GM12878 (cell line): ENCODE data around the gene INO80E. TPM values are rescaled to one million over a fixed set of nuclear protein-coding genes. Genes with fewer than 3 reads are reported as not detected.

Experiments used
- ATAC-seq: fragments of 200-7000 bp; cut with Tn5 transposase; 3 replicates; pipeline ENCODE4 v1.9.1; 2020; ENCODE audit warnings: mild to moderate bottlenecking, moderate library complexity
- BruUV-seq: library from RNA; stranded (reverse); fragments of 400-500 nt; replicated peaks from 2 replicates; lab custom pipeline; 2021; lab: Mats Ljungman, UMichigan
- CTCF ChIA-PET: fragments of 300-600 bp; sonication (Branson Sonifier 250); formaldehyde crosslinking; extraction: SDS; loops from one replicate; lab custom pipeline; 2021; ENCODE audit warnings: inconsistent platforms; lab: Yijun Ruan, JAX
- POLR2A ChIA-PET: fragments of 350-600 bp; formaldehyde crosslinking; extraction: SDS; loops from one replicate; lab custom pipeline; 2021; ENCODE audit warnings: inconsistent platforms; lab: Charles Lee
- RAD21 ChIA-PET: fragments of 300-600 bp; sonication (Branson Sonifier 250); formaldehyde crosslinking; loops from one replicate; lab custom pipeline; 2023; ENCODE audit warnings: antibody characterized with exemption; ENCODE audit not compliant: unreplicated experiment; lab: Charles Lee
- SMC1A ChIA-PET: fragments of 300-600 bp; sonication (Branson Sonifier 250); formaldehyde crosslinking; loops from one replicate; lab custom pipeline; 2023; ENCODE audit not compliant: unreplicated experiment, uncharacterized antibody; lab: Charles Lee
- DNase-seq: peaks from one replicate; pipeline ENCODE4 v3.0.0-alpha.2; 2011; ENCODE audit warnings: low read depth, low spot score
- FAIRE-seq: peaks from 3 replicates; lab custom pipeline; 2011; peaks lifted over from hg19 to GRCh38; lab: Jason Lieb, UNC
- H2AFZ ChIP-seq: 2 replicates; pipeline ENCODE4 v1.6.0; 2011; ENCODE audit warnings: low read depth, low read length, control low read depth; ENCODE audit not compliant: control insufficient read depth
- H3K27ac ChIP-seq: 2 replicates; pipeline ENCODE4 v1.5.1; 2011; ENCODE audit warnings: control low read depth; ENCODE audit not compliant: control insufficient read depth, insufficient read depth
- H3K27me3 ChIP-seq, 2 experiments: replicated peaks in 1 of 2; 2 replicates each; pipeline versions ENCODE4 v1.6.0 to v1.6.1; 2011; ENCODE audit warnings: low read length in 1 of 2; ENCODE audit not compliant: control insufficient read depth in 2 of 2, insufficient read depth in 2 of 2
- H3K36me3 ChIP-seq, 2 experiments: 2 replicates each; pipeline ENCODE4 v1.5.1; 2011; ENCODE audit warnings: low read length in 1 of 2; ENCODE audit not compliant: control insufficient read depth in 2 of 2, insufficient read depth in 2 of 2
- H3K4me1 ChIP-seq: 2 replicates; pipeline ENCODE4 v1.6.1; 2011; ENCODE audit warnings: mild to moderate bottlenecking, low read length, moderate library complexity, mixed read lengths; ENCODE audit not compliant: control insufficient read depth, insufficient read depth
- H3K4me2 ChIP-seq: 2 replicates; pipeline ENCODE4 v1.6.0; 2011; ENCODE audit warnings: control low read depth; ENCODE audit not compliant: control insufficient read depth, insufficient read depth
- H3K4me3 ChIP-seq: fragments of 200-600 bp; sonication (generic); 2 replicates; pipeline ENCODE4 v1.5.1; 2016
- H3K79me2 ChIP-seq: 2 replicates; pipeline ENCODE4 v1.6.0; 2011; ENCODE audit warnings: low read length; ENCODE audit not compliant: control insufficient read depth, insufficient read depth
- H3K9ac ChIP-seq: 2 replicates; pipeline ENCODE4 v1.8.0; 2011; ENCODE audit warnings: low read length, control low read depth, mixed read lengths; ENCODE audit not compliant: control insufficient read depth, insufficient read depth
- H3K9me3 ChIP-seq: replicated peaks from 3 replicates; pipeline ENCODE4 v1.5.1; 2011; ENCODE audit warnings: mild to moderate bottlenecking, low read length; ENCODE audit not compliant: control insufficient read depth, insufficient read depth
- H4K20me1 ChIP-seq: 2 replicates; pipeline ENCODE4 v1.6.0; 2011; ENCODE audit not compliant: control insufficient read depth, insufficient read depth
- ATF2 ChIP-seq: IDR thresholded peaks from 2 replicates; pipeline ENCODE4 v1.6.1; 2012; ENCODE audit warnings: low read length, inconsistent platforms
- BACH1 ChIP-seq: fragments of 450-650 bp; IDR thresholded peaks from 2 replicates; pipeline ENCODE4 v1.6.1; 2017; ENCODE audit warnings: mild to moderate bottlenecking, borderline replicate concordance
- CBFB ChIP-seq: IDR thresholded peaks from 2 replicates; pipeline ENCODE4 v1.6.1; 2016; ENCODE audit warnings: antibody characterized with exemption, low read depth
- CBX3 ChIP-seq: fragments of 200-600 bp; sonication (generic); IDR thresholded peaks from 2 replicates; pipeline ENCODE4 v1.6.1; 2016; ENCODE audit warnings: low read depth, borderline replicate concordance
- EP300 ChIP-seq, 2 experiments: fragments of 150-350 bp in 1 of 2; IDR thresholded peaks; 2 replicates each; pipeline ENCODE4 v1.6.1; 2011 to 2012; ENCODE audit warnings: low read depth in 2 of 2, low read length in 2 of 2, borderline replicate concordance in 1 of 2, improper control_type of control experiment in 1 of 2, inconsistent platforms in 1 of 2; ENCODE audit not compliant: control insufficient read depth in 1 of 2
- HDAC6 ChIP-seq: fragments of 200-600 bp; sonication (generic); IDR thresholded peaks from one replicate; pipeline ENCODE4 v1.8.0; 2017; ENCODE audit warnings: antibody characterized with exemption; ENCODE audit not compliant: unreplicated experiment
- KLF5 ChIP-seq: fragments of 450-650 bp; IDR thresholded peaks from 2 replicates; pipeline ENCODE4 v1.6.1; 2014; ENCODE audit warnings: mild to moderate bottlenecking; ENCODE audit not compliant: partially characterized antibody
- NR2F1 ChIP-seq: fragments of 450-650 bp; conservative IDR thresholded peaks from 2 replicates; pipeline ENCODE4 v1.6.1; 2017; ENCODE audit warnings: mild to moderate bottlenecking
- PAX5 ChIP-seq: IDR thresholded peaks from 2 replicates; pipeline ENCODE4 v1.6.1; 2011; ENCODE audit warnings: low read depth, low read length, borderline replicate concordance
- RAD21 ChIP-seq: IDR thresholded peaks from 2 replicates; pipeline ENCODE4 v1.6.1; 2011; ENCODE audit warnings: mild to moderate bottlenecking, low read depth, low read length, moderate library complexity; ENCODE audit not compliant: insufficient read depth
- RELA ChIP-seq: fragments of 450-650 bp; IDR thresholded peaks from 2 replicates; pipeline ENCODE4 v1.8.0; 2014; ENCODE audit warnings: borderline replicate concordance; ENCODE audit not compliant: partially characterized antibody
- YBX1 ChIP-seq: fragments of 450-650 bp; IDR thresholded peaks from 2 replicates; pipeline ENCODE4 v1.6.1; 2016; ENCODE audit warnings: antibody characterized with exemption
- ZNF207 ChIP-seq: fragments of 450-650 bp; IDR thresholded peaks from 2 replicates; pipeline ENCODE4 v1.6.1; 2014; ENCODE audit warnings: antibody characterized with exemption, mild to moderate bottlenecking, borderline replicate concordance
- ZNF622 ChIP-seq: fragments of 450-650 bp; IDR thresholded peaks from 2 replicates; pipeline ENCODE4 v1.6.1; 2017; ENCODE audit warnings: mild to moderate bottlenecking, inconsistent platforms
- ZZZ3 ChIP-seq: IDR thresholded peaks from 2 replicates; pipeline ENCODE4 v1.6.1; 2011; ENCODE audit warnings: low read depth; ENCODE audit not compliant: control insufficient read depth, insufficient read length
- WGBS: methylation state at CpG from one replicate; pipeline ENCODE4 v1.1.6; 2016; ENCODE audit warnings: low lambda C conversion rate; ENCODE audit not compliant: insufficient replicate concordance, insufficient coverage; ENCODE audit errors: missing lambda C conversion rate; 5-methylcytosine and 5-hydroxymethylcytosine counted together
- in situ Hi-C: fragments of 300-500 bp; cut with MboI; formaldehyde crosslinking; loops from 9 replicates; pipeline ENCODE4 v1.14.3; 2018; ENCODE audit warnings: mixed read lengths
- intact Hi-C: fragments of 100-400 bp; cut with micrococcal nuclease; formaldehyde crosslinking; loops from one replicate; pipeline ENCODE4 v1.14.2; 2022; ENCODE audit not compliant: unreplicated experiment
- polyA plus RNA-seq, 11 experiments: library from polyadenylated mRNA; depleted of rRNA in 4 of 11; unstranded in 6 of 11; stranded (reverse) in 5 of 11; fragments of >200 nt; fragmentation: Nextera tagmentation in 4 of 11; fragmentation: Illumina TruSeq in 1 of 11; extraction: Ambion mirVana in 4 of 11; extraction: Trizol in 1 of 11; gene quantifications; 1 replicate in 1 of 11; 2 replicates in 10 of 11; pipeline versions ENCODE4 v1.2.1 to v1.2.3, GENCODE V29; 2011 to 2016; ENCODE audit warnings: inconsistent platforms in 2 of 11, missing spikeins in 2 of 11, low read depth in 1 of 11
- total RNA-seq, 4 experiments: library from RNA; depleted of rRNA in 3 of 4; stranded (reverse); fragments of >200 nt in 3 of 4; fragmentation: Illumina TruSeq in 1 of 4; extraction: Trizol in 1 of 4; gene quantifications; 2 replicates each; pipeline versions ENCODE4 v1.2.1 to v1.2.3, GENCODE V29; 2013 to 2021
- TF ChIP-seq, protein P1 (sequence below): fragments of 450-650 bp; IDR thresholded peaks from 2 replicates; pipeline ENCODE4 v1.6.1; 2017; ENCODE audit warnings: low read depth, mild to moderate bottlenecking, moderate library complexity

INO80E gene
- total and polyA plus RNA-seq, 10 of the 15 experiments (the other 5 are each of a cell fraction or from before 2014, with no cell fraction given) = 0.39 to 74.0 (median 33.0) TPM

- BruUV-seq = no TSS peak
- CTCF ChIA-PET = interaction anchor here (0.7 to 1.4 kb wide), 5 partner anchors 8 to 175 kb away, joined by 3 to 6 read pairs (median 3); no protein-coding TSS in a partner anchor
These were observed 27.5 kb downstream of the INO80E start for GRCh38 chr16:30023586-30023985.

More at GRCh38 chr16:30023586-30023985, 27.5 kb downstream of the INO80E start:
- in situ Hi-C loops = loop anchor here (25.0 kb wide), 1 partner anchor 911 kb away; no protein-coding TSS in a partner anchor
- intact Hi-C loops = loop anchor here (5.0 to 10.0 kb wide), 3 partner anchors 119 to 321 kb away; partner anchors contain the start of genes ASPHD1 and PAGR1
- Histone ChIP-seq H3K79me2 (no peaks in the 10 kb centered on the region), H3K4me2 (no peak overlapping the region), H3K9ac (no peak overlapping the region), H3K27ac (no peak overlapping the region), H2AFZ (no peak overlapping the region), H4K20me1 (no peaks in the 10 kb centered on the region; the same call in 1 of the 2 replicates), H3K4me1 (0 out of 2 replicates have a peak, but pooled peaks cover 2% of the 10 kb centered on the region), H3K27me3 (peaks cover 0 to 6% of the 10 kb centered on the region in 2 experiments; a peak in 2 of 4 replicates), H3K9me3 (no peaks in the 10 kb centered on the region), H3K36me3 (no peaks in the 10 kb centered on the region), H3K4me3 (no peak overlapping the region)
- ATAC-seq = no peak
- ChIA-PET SMC1A (interaction anchor here (1.2 kb wide), 1 partner anchor 9 kb away, joined by 3 read pairs; no protein-coding TSS in a partner anchor), RAD21 (no interaction called here), POLR2A (no interaction called here)
- 31% methylated on average over 11 of the region's 11 CpGs for WGBS
- FAIRE-seq = no peak
- DNase-seq = no peak
- TF ChIP-seq EP300 (IDR thresholded peaks at IDR 0.05; ENCODE audit: borderline replicate concordance in 1 of 2, control insufficient read depth in 1 of 2, low read depth in 2 of 2, low read length in 2 of 2) = no peak
- TF ChIP-seq CBFB = no peak
- no peak for TF ChIP-seq HDAC6
- no peak for TF ChIP-seq NR2F1
- TF ChIP-seq, protein P1, sequence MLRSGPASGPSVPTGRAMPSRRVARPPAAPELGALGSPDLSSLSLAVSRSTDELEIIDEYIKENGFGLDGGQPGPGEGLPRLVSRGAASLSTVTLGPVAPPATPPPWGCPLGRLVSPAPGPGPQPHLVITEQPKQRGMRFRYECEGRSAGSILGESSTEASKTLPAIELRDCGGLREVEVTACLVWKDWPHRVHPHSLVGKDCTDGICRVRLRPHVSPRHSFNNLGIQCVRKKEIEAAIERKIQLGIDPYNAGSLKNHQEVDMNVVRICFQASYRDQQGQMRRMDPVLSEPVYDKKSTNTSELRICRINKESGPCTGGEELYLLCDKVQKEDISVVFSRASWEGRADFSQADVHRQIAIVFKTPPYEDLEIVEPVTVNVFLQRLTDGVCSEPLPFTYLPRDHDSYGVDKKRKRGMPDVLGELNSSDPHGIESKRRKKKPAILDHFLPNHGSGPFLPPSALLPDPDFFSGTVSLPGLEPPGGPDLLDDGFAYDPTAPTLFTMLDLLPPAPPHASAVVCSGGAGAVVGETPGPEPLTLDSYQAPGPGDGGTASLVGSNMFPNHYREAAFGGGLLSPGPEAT = no peak
- no peak for TF ChIP-seq RAD21
- TF ChIP-seq PAX5 = no peak
- no peak for TF ChIP-seq BACH1
- no peak for TF ChIP-seq CBX3
- no peak for TF ChIP-seq ATF2
- no peak for TF ChIP-seq KLF5
- TF ChIP-seq ZZZ3 = no peak
- no peak for TF ChIP-seq ZNF622
- TF ChIP-seq RELA = no peak
- TF ChIP-seq ZNF207 = no peak
- no peak for TF ChIP-seq YBX1
